ENCODE data around the gene EIF3F. TPM values are rescaled to one million over a fixed set of nuclear protein-coding genes. Genes with fewer than 3 reads are reported as not detected.

The EIF3F gene
- polyA plus RNA-seq, 3 donors, result 179 to 286 (median 243) TPM

- peaks cover 37 to 54% (median 37%) of the 10 kb centered on the region in 3 donors for H3K27me3 Mint-ChIP-seq (ENCODE audit: low read depth in 3 of 3)
- intact Hi-C loops (cut with micrococcal nuclease), result no loop called here
- peaks cover 0 to 5% of the 10 kb centered on the region in 2 donors for H3K36me3 Mint-ChIP-seq
- no peak overlapping the region for H3K27ac ChIP-seq (ENCODE audit: low read depth in 1 of 2, low read length in 2 of 2)
- no peak for DNase-seq
- no CpG with 5 or more reads among the region's 1 CpG for WGBS (ENCODE audit: insufficient coverage)
- no peak overlapping the region for H3K4me2 ChIP-seq (replicated peaks; ENCODE audit: extremely low read depth, low read length, poor library complexity, severe bottlenecking)
- no peaks in the 10 kb centered on the region for H3K79me2 ChIP-seq (ENCODE audit: insufficient read depth, low read length)
- H3K9me3 Mint-ChIP-seq, result peaks cover 0 to 7% (median 5%) of the 10 kb centered on the region in 7 donors
- peaks cover 10% of the 10 kb centered on the region for H3K4me1 Mint-ChIP-seq
- no peak for TF ChIP-seq CTCF (IDR thresholded peaks at IDR 0.05)
- no peak overlapping the region for H3K27ac Mint-ChIP-seq
- H3K9me3 ChIP-seq (replicated peaks in 1 of 2; ENCODE audit: control insufficient read depth in 1 of 2, insufficient read depth in 1 of 2, low read length in 2 of 2), result peaks cover 0 to 21% of the 10 kb centered on the region in 2 donors
- H3K4me3 Mint-ChIP-seq, result no peak overlapping the region
- peaks cover 40 to 48% of the 10 kb centered on the region in 2 donors for H3K27me3 ChIP-seq (ENCODE audit: control insufficient read depth in 2 of 2, insufficient read depth in 2 of 2, low read length in 2 of 2)
- H3K36me3 ChIP-seq (replicated peaks in 1 of 2; ENCODE audit: control insufficient read depth in 1 of 2, insufficient read depth in 2 of 2, low read length in 2 of 2), result no peaks in the 10 kb centered on the region
- peaks cover 0 to 8% of the 10 kb centered on the region in 2 donors for H3K4me1 ChIP-seq (ENCODE audit: control insufficient read depth in 1 of 2, insufficient read depth in 2 of 2, low read length in 2 of 2)
- no peak overlapping the region for H3K9ac ChIP-seq (ENCODE audit: insufficient read depth, low read length, poor library complexity, severe bottlenecking)
- H4K20me1 ChIP-seq (ENCODE audit: insufficient read depth, low read length), result no peaks in the 10 kb centered on the region
- no peak overlapping the region for H2AFZ ChIP-seq (ENCODE audit: insufficient read depth, low read depth, low read length, poor library complexity, severe bottlenecking)
- no peak overlapping the region for H3K4me3 ChIP-seq (replicated peaks in 1 of 3; ENCODE audit: low read depth in 2 of 3, low read length in 3 of 3)
Observed at GRCh38 chr11:8021920-8022319, 34.8 kb downstream of the EIF3F start.

GRCh38 chr11:8022876-8023275 is 35.7 kb downstream of the EIF3F start:
- H3K4me3 ChIP-seq (replicated peaks in 1 of 3; ENCODE audit: low read depth in 2 of 3, low read length in 3 of 3), result no peak overlapping the region
- WGBS (ENCODE audit: insufficient coverage), result 89% methylated on average over 2 of the region's 2 CpGs
- H3K79me2 ChIP-seq (ENCODE audit: insufficient read depth, low read length), result no peaks in the 10 kb centered on the region
- no peak overlapping the region for H2AFZ ChIP-seq (ENCODE audit: insufficient read depth, low read depth, low read length, poor library complexity, severe bottlenecking)
- DNase-seq, result no peak
- peaks cover 0 to 8% of the 10 kb centered on the region in 2 donors for H3K4me1 ChIP-seq (ENCODE audit: control insufficient read depth in 1 of 2, insufficient read depth in 2 of 2, low read length in 2 of 2)
- H3K9ac ChIP-seq (ENCODE audit: insufficient read depth, low read length, poor library complexity, severe bottlenecking), result no peak overlapping the region
- H3K9me3 ChIP-seq (replicated peaks in 1 of 2; ENCODE audit: control insufficient read depth in 1 of 2, insufficient read depth in 1 of 2, low read length in 2 of 2), result peaks cover 0 to 16% of the 10 kb centered on the region in 2 donors
- H3K36me3 Mint-ChIP-seq, result peaks cover 0 to 5% of the 10 kb centered on the region in 2 donors
- H3K36me3 ChIP-seq (replicated peaks in 1 of 2; ENCODE audit: control insufficient read depth in 1 of 2, insufficient read depth in 2 of 2, low read length in 2 of 2), result no peaks in the 10 kb centered on the region
- H4K20me1 ChIP-seq (ENCODE audit: insufficient read depth, low read length), result no peaks in the 10 kb centered on the region
- peaks cover 10% of the 10 kb centered on the region for H3K4me1 Mint-ChIP-seq
- peaks cover 0 to 7% (median 3%) of the 10 kb centered on the region in 7 donors for H3K9me3 Mint-ChIP-seq
- H3K27me3 Mint-ChIP-seq (ENCODE audit: low read depth in 3 of 3), result peaks cover 28 to 44% (median 29%) of the 10 kb centered on the region in 3 donors
- no peak overlapping the region for H3K4me2 ChIP-seq (replicated peaks; ENCODE audit: extremely low read depth, low read length, poor library complexity, severe bottlenecking)
- no peak overlapping the region for H3K4me3 Mint-ChIP-seq
- H3K27me3 ChIP-seq (ENCODE audit: control insufficient read depth in 2 of 2, insufficient read depth in 2 of 2, low read length in 2 of 2), result peaks cover 31 to 42% of the 10 kb centered on the region in 2 donors
- no peak overlapping the region for H3K27ac Mint-ChIP-seq
- intact Hi-C loops (cut with micrococcal nuclease), result no loop called here
- no peak overlapping the region for H3K27ac ChIP-seq (ENCODE audit: low read depth in 1 of 2, low read length in 2 of 2)
- no peak for TF ChIP-seq CTCF (IDR thresholded peaks at IDR 0.05)
